C4-2B (cell line): ENCODE measurements around the gene DRGX.

Experiments
- ZFX ChIP-seq: fragments of 450-650 bp; IDR thresholded peaks from 2 replicates; pipeline ENCODE4 v1.6.1; 2017
- TF ChIP-seq, protein P1 (sequence below): fragments of 450-650 bp; conservative IDR thresholded peaks from 2 replicates; pipeline ENCODE4 v1.5.1; 2017; ENCODE audit warnings: mild to moderate bottlenecking

GRCh38 chr10:49368256-49368655 lies 27.6 kb downstream of the DRGX start:
- TF ChIP-seq, protein P1, sequence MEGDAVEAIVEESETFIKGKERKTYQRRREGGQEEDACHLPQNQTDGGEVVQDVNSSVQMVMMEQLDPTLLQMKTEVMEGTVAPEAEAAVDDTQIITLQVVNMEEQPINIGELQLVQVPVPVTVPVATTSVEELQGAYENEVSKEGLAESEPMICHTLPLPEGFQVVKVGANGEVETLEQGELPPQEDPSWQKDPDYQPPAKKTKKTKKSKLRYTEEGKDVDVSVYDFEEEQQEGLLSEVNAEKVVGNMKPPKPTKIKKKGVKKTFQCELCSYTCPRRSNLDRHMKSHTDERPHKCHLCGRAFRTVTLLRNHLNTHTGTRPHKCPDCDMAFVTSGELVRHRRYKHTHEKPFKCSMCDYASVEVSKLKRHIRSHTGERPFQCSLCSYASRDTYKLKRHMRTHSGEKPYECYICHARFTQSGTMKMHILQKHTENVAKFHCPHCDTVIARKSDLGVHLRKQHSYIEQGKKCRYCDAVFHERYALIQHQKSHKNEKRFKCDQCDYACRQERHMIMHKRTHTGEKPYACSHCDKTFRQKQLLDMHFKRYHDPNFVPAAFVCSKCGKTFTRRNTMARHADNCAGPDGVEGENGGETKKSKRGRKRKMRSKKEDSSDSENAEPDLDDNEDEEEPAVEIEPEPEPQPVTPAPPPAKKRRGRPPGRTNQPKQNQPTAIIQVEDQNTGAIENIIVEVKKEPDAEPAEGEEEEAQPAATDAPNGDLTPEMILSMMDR: no peak
- TF ChIP-seq ZFX: no peak
